H1 (cell line): ENCODE results near the gene TLE3.

Experiments
- EP300 ChIP-seq, 2 experiments: IDR thresholded peaks; 1 replicate in 1 of 2; 2 replicates in 1 of 2; pipeline ENCODE4 v1.6.1; 2011 to 2012; ENCODE audit warnings: low read depth in 2 of 2, low read length in 2 of 2, mild to moderate bottlenecking in 2 of 2, borderline replicate concordance in 1 of 2, inconsistent platforms in 1 of 2, moderate library complexity in 1 of 2
- POLR2AphosphoS5 ChIP-seq: IDR thresholded peaks from 2 replicates; pipeline ENCODE4 v1.6.1; 2011; ENCODE audit warnings: low read depth, low read length
- RBBP5 ChIP-seq: IDR thresholded peaks from 2 replicates; pipeline ENCODE4 v1.7.1; 2012; ENCODE audit warnings: low read depth, mild to moderate bottlenecking, inconsistent platforms, low read length, moderate library complexity, borderline replicate concordance

- TF ChIP-seq POLR2AphosphoS5 (peak; percentile 65), RBBP5 (no peak), EP300 (IDR thresholded peaks at IDR 0.05; ENCODE audit: borderline replicate concordance in 1 of 2, low read depth in 2 of 2, low read length in 2 of 2) (no peak)
Observed at GRCh38 chr15:70046679-70047369, 50.9 kb downstream of the TLE3 start.
